NCI-H2029 (cell line): ENCODE data around the gene SLC12A8.

Source experiments
- DNase-seq: peaks from one replicate; lab custom pipeline; 2025; lab: John Stamatoyannopoulos, UW

Gene SLC12A8

GRCh38 chr3:125186261-125186787 is 26.2 kb downstream of the SLC12A8 start:
- no peak for DNase-seq

GRCh38 chr3:125185805-125186204 is 26.7 kb downstream of the SLC12A8 start:
- no peak for DNase-seq

GRCh38 chr3:125179884-125180240 is 32.7 kb downstream of the SLC12A8 start:
- no peak for DNase-seq

- no peak for DNase-seq
Measured at GRCh38 chr3:125179143-125179883, 33.2 kb downstream of the SLC12A8 start.

GRCh38 chr3:125177746-125178145 is 34.8 kb downstream of the SLC12A8 start:
- no peak for DNase-seq

GRCh38 chr3:125175295-125176078 is 37.1 kb downstream of the SLC12A8 start:
- no peak for DNase-seq

GRCh38 chr3:125172346-125172745 is 40.2 kb downstream of the SLC12A8 start:
- no peak for DNase-seq

GRCh38 chr3:125168711-125169393 is 43.7 kb downstream of the SLC12A8 start:
- no peak for DNase-seq

- DNase-seq, result no peak
Measured at GRCh38 chr3:125166599-125167136, 45.9 kb downstream of the SLC12A8 start.

- no peak for DNase-seq
Measured at GRCh38 chr3:125165948-125166553, 46.5 kb downstream of the SLC12A8 start.

GRCh38 chr3:125165189-125165947 is 47.2 kb downstream of the SLC12A8 start:
- DNase-seq, result no peak

GRCh38 chr3:125163739-125164601 is 48.6 kb downstream of the SLC12A8 start:
- peak; percentile 27 for DNase-seq

GRCh38 chr3:125161607-125162219 is 50.8 kb downstream of the SLC12A8 start:
- no peak for DNase-seq

- DNase-seq, result no peak
Measured at GRCh38 chr3:125160606-125161371, 51.8 kb downstream of the SLC12A8 start.

- DNase-seq, result no peak
Measured at GRCh38 chr3:125157183-125157582, 55.4 kb downstream of the SLC12A8 start.

GRCh38 chr3:125156456-125156855 is 56.1 kb downstream of the SLC12A8 start:
- DNase-seq, result no peak

GRCh38 chr3:125154800-125155269 is 57.7 kb downstream of the SLC12A8 start:
- no peak for DNase-seq

- DNase-seq, result no peak
Measured at GRCh38 chr3:125154110-125154509, 58.4 kb downstream of the SLC12A8 start.

GRCh38 chr3:125152951-125153350 is 59.6 kb downstream of the SLC12A8 start:
- DNase-seq, result no peak
